ENCODE data around the gene KLHL29.

KLHL29 gene

DNA sequence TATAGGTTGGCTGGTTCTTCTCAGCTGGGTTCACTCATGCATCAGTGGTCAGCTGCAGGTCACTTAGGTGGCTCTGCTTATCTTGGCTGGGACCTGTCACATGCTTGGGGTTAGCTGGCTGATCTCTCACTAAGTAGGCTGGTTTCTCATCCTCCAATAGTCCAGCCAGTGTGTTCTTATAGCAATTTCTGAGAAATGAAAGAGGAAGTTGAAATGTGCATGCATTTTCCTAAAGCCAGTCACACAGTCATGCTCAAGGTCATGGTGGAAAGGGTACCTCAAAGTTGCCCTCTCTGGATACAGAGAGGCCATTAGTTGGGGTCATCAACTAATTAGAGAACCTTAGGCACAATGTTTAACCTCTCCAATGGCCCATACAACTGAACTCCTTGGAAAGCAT, 64.4 kb downstream of the KLHL29 start:
- DNase-seq (ENCODE audit: low spot score), result no peak

DNA sequence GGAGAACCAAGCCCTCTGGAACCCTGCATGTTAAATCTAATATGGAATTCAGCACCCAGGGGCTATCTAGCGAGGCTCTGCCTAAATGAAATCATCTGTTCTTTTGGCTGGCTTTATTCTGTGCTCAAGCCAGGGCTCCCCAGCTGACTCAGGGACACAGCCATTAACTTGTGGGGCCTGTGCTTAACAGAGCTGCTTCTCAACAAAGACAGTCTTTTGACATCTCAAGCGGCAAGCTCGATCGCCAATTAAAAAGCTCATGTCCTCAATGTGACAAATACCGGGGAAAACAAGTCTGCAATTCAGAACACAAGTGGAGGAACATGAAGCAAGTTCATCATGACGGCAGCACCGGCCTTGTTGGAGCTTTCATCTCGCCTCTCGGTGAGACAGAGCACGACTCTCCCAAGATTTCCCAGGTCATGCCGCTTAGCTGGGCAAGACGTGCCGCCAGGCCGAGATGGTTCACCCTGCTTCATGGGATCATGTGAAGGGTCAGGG, 64.9 kb downstream of the KLHL29 start:
- no peak for DNase-seq (ENCODE audit: low spot score)

GRCh38 chr2:23452372-23452771, 67.4 kb downstream of the KLHL29 start:
- DNase-seq (ENCODE audit: low spot score), result no peak

DNA sequence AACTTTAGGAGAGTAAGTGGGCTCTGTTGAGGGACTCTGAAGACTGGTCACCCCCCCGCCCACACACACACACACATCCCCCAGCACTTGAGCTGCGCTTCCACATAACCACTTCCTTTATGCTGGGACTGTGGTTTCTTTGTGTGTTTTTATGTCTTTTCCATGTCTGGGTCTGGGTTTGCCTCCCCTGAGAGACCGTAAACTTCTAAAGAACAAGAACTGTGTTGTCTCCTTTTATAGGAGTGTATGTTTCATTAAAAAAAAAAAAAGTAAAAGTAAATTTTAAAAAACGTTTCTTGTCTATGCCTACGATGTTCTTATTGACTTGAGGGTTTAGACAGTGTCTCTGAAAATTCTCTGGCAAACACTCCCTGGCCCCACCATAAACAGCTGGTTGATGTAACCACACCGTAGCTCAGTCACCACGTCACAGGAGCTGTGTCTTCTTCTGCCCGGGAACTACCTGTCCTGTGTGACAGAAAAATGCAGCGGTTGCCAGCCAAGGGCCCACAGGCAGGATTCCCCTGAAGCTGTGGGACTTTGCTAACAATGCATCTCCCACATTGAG, 68.0 kb downstream of the KLHL29 start:
- no peak for DNase-seq (ENCODE audit: low spot score)

DNA sequence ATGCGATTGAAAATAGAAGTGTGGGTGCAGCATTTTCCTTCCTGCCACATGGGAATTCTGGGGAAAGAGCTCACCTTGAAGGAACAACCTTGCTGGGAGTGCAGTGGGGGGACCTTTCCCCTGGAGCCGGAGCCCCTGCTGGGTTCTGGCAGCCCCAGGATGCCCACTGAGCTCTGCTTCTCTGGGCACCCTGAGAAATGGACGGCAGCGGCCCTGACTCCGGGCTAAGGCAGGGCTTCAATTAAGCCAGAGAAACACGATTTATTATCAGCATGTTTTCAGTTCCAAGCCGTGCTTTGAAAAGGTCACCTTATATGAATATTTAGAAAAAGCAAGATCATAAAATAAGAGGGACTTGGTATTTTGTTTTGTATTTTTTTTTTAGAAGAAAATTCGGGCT, 68.5 kb downstream of the KLHL29 start:
- DNase-seq (ENCODE audit: low spot score), result no peak

DNA sequence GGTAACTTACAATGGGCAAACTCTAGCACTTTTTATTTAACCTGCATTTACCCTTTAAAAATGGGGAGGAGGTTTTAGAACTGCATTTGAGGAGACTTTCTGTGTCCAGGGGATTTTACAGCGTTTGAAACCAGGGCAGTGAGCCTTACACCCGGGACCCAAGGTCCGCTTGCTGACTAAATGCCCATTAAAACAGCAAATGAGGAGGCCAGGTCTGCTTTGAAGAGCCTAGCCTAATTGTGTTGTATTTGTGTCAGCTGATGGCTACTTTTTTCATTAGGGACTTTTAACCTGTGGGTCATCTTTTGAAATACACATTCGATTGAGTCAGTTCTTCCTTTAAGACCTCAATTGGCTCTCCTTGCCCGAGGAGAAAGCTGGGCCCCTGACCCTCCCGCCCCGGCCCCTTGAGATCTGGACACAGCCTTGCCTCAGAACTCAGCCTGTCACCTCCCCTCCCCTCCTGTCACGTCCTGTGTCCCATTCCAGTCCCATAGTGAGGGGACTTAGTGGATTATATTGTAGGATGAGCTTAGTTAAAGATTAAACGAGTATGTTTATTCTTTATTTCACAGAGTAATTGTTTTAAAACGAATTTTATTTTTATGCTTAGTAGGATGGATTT, 69.0 kb downstream of the KLHL29 start:
- DNase-seq (ENCODE audit: low spot score), result no peak

GRCh38 chr2:23454501-23455120, 69.6 kb downstream of the KLHL29 start:
- DNase-seq (ENCODE audit: low spot score), result no peak

DNA sequence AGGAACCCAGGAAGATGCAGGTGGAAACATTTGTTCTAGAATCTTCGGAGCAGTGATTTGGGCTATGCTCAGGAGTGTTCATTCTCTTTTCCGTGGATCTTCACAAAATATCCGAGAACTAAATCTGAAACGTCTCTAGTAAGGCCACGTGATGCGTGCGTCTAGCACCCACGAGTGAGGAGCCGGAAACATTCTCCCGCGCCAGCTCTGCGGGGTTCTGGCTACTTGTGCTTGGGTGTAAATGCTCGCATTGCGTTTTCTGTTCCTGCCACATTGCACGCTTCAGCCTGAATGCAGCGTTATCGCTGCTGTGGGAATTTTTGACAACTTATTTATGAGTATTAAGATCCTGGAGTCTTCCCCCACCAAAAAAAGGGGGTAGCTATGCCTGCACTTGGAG, 71.4 kb downstream of the KLHL29 start:
- DNase-seq (ENCODE audit: low spot score), result no peak

- no peak for DNase-seq (ENCODE audit: low spot score)
These were observed 72.1 kb downstream of the KLHL29 start for GRCh38 chr2:23456881-23457760.

DNA sequence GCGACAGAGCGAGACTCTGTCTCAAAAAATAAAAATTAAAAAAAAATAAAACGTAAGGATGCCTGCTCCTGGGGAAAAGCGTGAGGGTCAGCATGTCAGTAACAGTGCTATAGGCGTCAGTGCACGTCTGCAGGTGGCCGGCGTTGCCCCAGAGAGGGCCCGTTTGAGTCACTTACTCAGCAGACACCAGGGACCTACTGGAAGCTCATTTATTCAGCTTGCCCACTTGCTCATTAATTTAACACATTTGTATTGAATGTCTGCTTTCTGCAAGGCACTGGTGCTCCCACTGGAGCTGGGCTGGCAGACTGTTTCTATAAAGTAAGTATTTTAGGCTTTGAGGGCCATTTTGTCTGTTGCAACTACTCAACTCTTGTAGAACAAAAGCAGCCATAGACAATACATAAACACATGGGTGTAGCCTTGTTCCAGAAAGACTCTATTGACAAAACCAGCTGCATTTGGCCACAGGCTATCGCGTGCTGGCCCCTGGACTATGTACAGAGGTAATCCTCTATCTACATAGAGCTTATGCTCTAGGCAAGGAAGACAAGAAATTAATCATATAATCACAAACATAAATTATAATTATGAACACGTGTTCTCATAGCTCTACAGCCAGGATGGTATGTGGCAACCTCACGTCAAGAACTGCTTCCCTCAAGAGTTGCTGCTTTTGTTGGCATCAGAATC, 73.2 kb downstream of the KLHL29 start:
- DNase-seq (ENCODE audit: low spot score), result no peak

DNA sequence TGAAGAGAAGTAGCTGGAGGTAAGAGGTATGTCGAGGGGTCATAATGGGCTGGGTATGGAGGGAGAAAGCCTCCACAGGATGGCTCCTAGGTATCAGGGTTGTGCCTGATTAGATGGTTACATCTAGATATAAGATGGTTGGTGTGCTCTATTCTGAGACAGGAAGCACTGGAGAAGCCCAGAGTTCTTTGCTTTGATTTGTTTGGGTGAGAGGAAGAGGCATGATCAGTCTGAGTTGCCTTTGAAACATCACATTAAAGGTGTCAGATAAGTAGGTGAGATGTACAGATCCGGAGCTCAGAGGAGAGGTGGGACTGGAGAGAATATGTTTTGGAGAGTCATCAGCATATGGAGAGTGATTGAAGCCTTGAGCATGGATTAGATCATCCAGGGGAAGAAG, 74.1 kb downstream of the KLHL29 start:
- DNase-seq (ENCODE audit: low spot score), result no peak

DNA sequence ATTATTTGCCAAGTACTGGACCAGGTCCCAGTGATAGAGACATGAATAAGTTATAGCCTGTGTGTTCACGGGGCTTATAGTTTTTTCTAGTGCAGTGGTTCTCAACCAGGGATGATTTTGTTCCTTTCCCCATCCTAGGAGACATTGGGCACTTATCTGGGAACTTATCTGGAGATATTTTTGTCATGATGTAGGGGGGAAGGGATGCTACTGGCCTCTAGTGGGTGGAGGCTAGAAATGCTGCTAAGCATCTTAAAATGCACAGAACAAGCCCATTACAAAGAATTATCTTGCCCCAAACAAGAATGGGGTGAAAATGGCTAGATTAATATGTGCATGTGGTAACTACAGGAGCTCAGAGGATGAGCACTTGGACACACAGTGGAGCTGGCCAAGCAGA, 75.2 kb downstream of the KLHL29 start:
- no peak for DNase-seq (ENCODE audit: low spot score)

- DNase-seq (ENCODE audit: low spot score), result peak; percentile 58
These were observed 76.0 kb downstream of the KLHL29 start for GRCh38 chr2:23460993-23461392.

GRCh38 chr2:23464156-23464555, 79.2 kb downstream of the KLHL29 start:
- peak; percentile 46 for DNase-seq (ENCODE audit: low spot score)

DNA sequence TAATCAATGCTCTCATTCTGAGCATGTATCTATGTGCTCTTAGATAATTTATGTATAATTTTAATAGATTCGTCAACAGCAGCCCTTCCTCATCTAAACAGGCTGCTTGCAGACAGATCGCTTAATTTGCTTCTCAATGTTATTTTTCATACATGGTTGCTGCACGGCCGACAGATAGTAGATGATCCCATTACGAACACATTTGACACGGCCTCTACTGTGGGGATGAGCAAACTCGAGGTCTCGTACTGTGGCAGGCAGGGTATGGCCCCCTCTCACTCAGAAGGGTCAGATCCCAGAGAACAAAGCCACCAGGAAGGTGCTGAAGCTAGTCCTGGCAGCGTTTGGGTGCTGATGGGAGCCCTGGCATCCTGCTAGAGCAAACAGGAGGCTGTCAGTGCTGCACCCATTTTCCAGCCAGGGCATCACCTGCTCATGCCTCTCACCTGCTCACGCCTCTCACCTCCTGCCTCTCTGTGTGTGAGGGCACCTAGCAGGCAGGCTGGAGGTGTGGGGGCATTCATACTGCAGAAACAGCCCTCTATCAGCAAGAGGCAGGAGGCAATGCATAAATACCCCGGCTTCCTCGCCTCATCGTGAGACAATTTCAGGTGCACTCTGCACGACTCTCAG, 80.0 kb downstream of the KLHL29 start:
- no peak for DNase-seq (ENCODE audit: low spot score)

DNA sequence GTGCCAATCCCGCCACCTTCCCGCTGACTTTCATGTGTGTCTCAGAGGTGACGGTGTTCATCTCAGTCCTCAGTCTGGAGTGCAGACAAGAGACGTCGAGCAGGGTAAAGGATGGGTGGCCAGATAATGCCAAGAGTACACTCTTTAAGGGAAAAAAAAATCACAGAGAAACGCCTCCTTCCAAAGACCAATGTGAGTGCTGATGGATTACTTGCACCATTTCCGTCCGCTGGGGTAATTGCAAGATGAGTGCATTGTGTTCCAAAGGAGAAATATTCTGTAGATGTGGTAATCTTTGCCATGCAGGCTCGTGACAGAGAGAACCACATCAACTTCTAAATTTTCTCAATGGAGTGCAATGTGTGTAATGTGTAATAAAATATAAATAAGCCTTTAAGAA, 81.0 kb downstream of the KLHL29 start:
- DNase-seq (ENCODE audit: low spot score), result no peak

- DNase-seq (ENCODE audit: low spot score), result no peak
These were observed 82.6 kb downstream of the KLHL29 start for GRCh38 chr2:23467618-23468017.

GRCh38 chr2:23468474-23469141, 83.6 kb downstream of the KLHL29 start:
- peak; percentile 62 for DNase-seq (ENCODE audit: low spot score)

- peak; percentile 38 for DNase-seq (ENCODE audit: low spot score)
These were observed 84.2 kb downstream of the KLHL29 start for GRCh38 chr2:23469142-23469540.

- no peak for DNase-seq (ENCODE audit: low spot score)
These were observed 90.1 kb downstream of the KLHL29 start for GRCh38 chr2:23475036-23475435.

DNA sequence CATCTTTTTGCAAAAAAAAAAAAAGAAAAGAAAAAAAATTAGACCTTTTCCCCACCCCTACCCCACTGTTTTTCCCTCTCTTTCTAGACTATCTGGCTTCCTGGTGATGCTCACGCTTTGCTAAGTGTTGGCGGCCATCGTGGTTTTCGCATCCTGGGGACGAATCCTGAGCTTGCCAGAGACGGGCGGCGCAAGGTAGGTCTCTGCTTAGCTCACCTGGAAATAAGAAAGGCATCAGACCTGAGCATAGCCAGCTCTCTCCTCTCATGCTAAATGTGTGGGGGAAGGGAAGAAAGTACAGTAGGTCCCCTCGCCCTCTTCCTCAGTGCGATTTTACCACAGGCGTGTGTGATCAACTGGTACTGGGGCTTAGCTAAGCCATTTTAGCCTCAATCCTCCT, 90.5 kb downstream of the KLHL29 start:
- no peak for DNase-seq (ENCODE audit: low spot score)

All from left forelimb (tissue), 1 donor.